Stimulated activated CD8-positive, alpha-beta memory T cell treated with anti-CD3 and anti-CD28 coated beads, Interleukin-2, amount 100 ng/mL, for 48 hours (primary cell): ENCODE results near the gene MACROD1.

Source experiments
- DNase-seq, 2 donors: peaks; one replicate each; pipeline ENCODE4 v3.0.0-alpha.2; 2020; ENCODE audit warnings: low read depth in 2 of 2

MACROD1 gene

GRCh38 chr11:64077607-64078006, 88.3 kb downstream of the MACROD1 start:
- no peak for DNase-seq

- DNase-seq = no peak
These were observed 89.2 kb downstream of the MACROD1 start for GRCh38 chr11:64076758-64077157.

DNA sequence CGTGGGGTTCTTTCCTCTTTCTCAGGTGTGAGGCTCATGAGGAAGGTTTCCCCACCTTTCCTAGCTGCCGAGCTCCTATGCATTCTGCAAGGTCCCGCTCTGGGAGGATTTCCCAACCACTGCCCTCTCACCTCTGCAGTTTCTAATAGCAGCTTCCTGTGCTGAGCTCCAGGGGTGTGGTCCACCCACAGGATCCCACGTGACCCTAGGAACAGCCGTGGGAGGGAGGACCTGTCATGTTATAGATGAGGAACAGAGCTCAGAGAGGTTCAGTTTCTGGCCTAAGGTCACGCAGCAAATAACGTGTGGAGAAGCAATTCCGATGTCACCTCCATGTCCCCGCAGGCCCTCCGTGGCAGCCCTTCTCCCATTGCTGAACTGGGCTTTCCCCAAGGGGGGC, 91.7 kb downstream of the MACROD1 start:
- no peak for DNase-seq

DNA sequence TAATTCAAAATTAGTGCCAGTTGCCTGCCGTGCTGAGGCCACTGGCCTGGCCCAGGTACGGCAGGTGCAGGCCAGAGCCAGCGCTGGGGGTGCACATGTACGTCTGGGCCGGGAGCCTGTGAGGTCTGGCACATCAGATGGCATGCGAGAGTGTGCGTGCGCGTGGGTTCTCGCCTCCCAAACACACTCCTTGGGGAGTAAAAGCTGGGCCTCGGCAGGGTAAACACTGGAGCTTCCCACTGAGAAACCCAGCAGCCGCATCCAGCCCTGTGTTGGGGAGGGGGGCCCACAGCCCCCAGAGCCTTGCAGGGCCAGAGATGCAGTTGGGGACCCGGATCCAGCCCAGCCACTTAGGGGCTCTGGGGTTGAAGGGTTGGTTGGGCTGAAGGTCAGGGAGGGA, 92.4 kb downstream of the MACROD1 start:
- DNase-seq = no peak

DNA sequence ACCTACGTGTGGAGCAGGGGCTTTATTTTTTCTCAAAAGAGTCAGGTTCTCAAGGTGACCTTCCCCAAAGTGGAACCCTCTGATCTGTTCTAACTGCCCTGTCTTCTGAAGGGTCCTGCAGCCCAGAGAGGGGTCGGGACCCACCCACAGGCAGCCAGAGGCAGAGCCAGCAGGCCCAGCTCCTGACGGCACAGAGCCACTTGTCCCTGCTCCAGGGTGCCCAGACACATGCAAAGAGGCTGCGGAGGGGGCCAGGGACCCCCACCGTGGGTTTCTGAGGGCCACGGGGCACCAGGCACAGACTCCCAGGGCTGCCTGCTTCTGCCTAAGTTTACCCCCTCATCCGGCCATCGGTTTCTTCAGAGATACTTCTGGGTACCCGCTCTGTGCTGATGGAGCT, 93.0 kb downstream of the MACROD1 start:
- DNase-seq = no peak

GRCh38 chr11:64072403-64072802, 93.5 kb downstream of the MACROD1 start:
- no peak for DNase-seq

DNA sequence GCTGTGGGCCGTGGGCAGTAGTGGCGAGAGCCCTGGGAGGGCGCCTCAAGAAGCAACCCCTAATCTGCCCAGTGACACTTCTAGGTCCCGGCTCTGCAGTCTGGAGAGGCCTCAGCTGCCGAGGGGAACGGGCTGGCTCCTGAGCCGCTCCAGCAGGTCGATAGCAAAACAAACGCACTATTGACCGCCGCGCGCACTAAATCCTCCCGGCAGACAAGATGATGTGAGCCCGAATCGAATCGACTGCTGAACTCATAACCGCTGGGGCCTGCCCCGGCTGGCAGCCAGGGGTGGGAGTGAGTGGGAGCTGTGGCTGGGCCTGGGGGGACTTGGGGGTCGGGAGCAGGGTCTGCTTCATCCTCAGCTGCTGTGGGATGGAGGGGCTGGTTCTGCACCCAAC, 94.1 kb downstream of the MACROD1 start:
- no peak for DNase-seq

DNA sequence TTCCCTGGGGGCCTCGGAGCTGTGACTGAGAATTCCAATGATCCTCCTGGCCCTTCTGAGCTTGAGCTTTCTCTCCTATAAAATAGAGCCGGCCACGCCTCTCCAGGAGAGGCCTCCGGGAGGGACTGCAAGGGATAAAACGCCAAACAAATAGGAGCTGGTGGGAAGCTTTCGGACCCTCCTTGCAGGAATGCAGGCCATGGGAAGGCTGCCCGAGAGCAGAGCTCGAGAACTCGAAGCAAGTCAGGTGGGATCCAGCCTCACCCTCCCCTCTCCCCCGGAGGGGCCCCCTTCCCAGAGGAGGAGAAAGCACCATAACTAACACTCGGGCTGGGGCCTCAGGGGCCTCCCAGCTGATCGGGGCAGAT, 95.6 kb downstream of the MACROD1 start:
- DNase-seq = no peak

DNA sequence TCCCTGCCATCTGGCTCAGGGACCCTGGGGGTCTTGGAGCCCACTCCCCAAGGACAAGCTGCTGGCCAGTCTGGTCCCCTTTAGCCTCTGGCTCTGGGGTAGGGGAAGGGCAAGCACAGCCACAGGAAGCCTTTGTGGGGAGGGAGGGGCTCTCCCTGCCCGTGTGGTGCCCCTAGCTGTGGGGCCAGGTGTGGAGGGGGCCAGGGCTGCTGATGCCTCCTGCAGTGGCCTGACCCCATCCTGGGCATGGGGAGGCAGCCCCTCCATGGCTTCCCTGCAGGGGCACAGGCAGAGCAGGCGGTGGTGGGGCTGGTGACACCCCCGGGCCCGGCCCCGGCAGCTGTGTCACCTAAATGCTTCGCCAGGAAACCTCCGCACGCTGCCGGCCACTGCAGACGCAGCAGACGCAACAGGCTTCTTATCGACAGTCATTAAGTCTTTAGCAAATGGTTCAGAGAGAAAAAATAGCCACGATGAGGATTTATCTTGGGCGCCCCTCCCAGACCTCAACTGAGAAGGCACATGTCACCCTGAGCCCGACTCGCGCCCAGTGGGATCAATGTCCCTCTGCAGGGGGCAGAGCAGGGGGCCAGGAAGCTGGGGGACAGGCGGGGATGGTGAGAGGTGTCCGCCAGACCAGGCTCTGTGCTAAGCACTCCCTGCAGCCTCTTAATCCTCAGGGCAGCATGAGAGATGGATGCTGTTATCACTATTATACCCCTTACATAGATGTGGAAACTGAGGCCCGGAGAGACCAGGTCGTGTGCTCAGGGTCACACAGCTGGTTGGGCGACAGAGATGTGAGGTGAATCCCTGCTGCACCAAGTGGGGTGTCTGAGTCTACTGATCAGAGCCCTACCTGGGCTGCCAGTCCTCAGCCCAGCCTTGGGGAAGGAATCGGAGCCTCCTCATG, 96.3 kb downstream of the MACROD1 start:
- DNase-seq = no peak

DNA sequence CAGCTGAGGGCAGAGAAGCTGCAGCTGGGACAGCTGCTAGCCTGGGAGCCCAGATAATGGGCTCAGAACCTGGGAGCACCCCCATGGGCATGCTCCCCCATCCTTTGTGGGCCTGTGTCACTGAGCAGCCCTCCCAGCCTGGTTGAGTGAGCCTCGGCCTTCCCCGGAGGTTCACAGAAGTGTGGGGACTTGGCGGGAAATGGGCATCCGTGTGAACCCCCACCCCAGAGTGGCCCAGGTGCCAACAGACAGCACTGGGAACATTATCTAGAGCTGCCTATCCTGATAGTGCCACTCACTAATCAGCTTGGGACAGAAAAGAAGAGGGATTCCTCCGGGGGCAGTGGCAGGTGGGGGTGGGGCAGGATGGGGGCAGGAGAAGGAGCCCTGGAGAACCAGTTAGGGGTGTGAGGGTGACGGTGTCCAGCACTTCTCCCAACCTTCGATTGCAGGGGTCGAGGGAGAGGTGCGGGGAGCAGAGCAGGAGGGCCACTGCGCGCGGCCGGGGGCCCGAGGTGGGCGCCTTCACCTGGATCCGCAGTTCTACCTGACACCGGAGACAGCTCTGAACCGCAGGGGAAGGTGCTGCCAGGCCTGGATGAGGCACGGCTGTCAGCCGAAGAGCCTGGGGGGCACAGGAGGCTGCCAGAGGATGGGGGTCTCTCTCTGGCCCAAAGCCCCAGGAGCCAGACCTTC, 97.1 kb downstream of the MACROD1 start:
- DNase-seq = no peak

DNA sequence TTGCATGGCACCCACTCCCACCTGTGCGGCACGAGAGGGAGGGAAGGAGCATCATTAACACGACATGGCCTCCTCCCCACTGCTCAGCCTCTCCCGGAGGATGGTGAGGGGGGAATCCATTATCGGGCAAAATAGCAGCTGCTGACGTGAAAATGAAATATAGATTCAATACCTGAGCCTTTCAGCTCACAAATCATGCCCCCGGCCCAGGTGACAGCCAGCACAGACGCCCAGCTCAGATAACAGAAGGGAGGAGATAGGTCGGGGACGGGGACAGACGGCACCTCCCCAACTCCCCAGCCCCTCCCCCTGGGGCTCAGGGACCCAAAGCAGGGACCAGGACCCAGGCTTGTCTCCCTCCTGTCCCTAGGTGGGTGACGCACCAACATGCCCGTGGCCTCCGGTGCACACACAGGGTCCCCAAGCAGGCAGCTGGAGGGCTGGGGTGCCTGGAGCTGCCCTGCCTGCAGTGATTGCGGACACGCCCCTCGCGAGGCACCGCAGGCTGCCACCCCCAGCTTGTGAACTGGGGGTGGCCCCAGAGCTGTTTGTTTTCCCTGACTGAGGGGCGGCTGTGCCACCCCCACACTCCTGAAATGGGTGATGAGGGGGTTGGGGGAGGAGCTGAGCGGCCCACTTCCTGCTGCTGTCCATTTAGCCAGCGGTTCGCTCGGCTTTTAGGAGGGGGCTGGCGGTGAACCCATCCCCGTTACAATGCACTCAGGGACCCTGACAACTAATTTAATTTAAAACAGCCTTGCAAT, 98.5 kb downstream of the MACROD1 start:
- no peak for DNase-seq

- no peak for DNase-seq
These were observed 100.2 kb downstream of the MACROD1 start for GRCh38 chr11:64065712-64066111.

DNA sequence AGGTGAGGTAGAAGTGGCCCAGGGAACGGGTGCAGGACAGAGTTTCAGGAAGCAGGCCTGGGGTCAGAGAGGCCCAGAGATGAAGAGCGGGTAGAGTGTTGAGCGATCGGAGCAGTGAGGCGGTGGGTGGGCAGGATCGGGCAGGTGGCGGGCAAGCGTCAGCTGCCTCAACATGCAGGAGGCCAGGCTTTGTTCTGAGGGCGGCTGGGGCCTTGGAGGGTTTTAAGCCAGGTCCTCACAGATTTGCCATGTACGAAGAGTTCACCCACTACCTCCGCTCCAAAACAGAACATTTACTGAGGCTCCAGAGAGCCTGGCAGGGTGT, 100.8 kb downstream of the MACROD1 start:
- DNase-seq = no peak

DNA sequence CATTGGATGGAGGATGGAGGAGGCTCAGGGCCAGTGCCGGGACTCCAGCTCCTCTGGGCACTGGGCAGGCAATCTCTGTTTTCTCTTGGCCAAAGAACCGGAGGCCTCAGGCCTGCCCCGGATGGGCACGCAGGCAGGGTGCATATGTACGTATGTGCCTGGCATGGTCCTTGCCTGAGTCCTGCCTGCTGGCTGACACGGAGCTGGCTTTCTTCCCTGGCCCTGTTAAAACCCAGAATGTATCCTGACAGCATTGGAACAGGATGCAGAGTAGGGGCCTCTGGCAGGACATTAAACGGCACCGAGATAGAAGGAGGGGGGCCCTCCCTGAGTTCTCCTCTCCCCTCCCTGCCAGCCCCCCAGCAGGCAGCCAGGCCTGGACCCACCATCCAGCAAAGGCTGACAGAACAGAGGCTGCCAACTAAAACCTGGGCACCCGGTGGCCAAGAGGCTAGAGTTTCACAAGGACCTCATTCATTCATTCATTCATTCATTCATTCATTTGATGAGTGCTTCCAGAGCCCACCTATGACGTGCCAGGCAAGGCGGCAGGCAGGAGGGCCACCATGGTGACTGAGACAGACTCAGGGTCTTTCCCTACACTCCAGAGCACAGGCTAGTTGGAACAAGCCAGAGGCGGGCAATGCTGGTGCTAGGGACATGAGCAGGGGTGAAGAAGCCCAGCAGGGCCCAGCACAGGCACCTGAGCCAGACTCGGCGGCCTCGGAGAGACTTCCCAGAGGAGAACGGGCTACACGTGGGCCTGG, 101.4 kb downstream of the MACROD1 start:
- DNase-seq = no peak

- no peak for DNase-seq
These were observed 102.1 kb downstream of the MACROD1 start for GRCh38 chr11:64063777-64064176.

DNA sequence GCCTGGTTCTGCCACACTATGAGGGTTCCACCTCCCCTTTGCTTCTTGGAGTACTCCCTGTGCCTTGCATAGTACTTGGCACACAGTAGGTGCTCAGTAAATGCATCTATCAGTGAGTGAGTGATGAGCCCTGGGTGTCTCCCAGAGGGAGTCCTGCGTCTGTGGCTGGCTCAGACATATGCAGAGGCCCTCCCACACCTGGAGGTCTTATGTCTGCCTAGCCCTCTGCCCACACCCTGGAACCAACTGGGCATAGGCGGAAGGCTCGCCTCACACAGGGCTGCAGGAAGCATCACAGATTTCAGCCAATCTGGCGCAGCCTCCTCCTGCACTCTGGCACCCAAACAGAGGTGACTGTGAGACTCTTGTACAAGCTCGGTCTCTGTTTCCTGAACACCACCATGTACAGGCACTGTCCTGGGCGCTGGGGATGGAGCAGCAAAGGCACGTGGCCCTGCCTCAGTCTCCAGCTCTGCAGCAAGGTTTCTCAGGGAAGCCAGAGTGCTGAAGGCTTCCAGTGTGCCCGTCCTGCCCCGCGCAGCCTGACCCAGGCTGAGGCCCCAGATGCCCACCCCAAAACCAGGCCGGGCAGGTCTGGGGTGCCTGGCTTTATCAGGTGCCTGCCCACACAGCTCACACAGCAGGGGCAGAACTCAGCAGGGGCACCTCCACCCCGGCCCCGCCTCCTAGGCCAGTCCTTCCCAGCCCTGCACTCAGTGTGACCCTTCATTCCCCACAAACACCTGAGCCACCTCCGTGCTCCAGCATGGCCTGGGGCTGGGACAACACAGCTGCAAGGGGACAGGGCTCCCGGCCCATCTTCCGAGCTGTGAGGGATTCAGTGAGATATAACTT, 103.5 kb downstream of the MACROD1 start:
- DNase-seq = no peak

- DNase-seq = peak; percentile 53 to 57
These were observed 105.0 kb downstream of the MACROD1 start for GRCh38 chr11:64060861-64061444.

DNA sequence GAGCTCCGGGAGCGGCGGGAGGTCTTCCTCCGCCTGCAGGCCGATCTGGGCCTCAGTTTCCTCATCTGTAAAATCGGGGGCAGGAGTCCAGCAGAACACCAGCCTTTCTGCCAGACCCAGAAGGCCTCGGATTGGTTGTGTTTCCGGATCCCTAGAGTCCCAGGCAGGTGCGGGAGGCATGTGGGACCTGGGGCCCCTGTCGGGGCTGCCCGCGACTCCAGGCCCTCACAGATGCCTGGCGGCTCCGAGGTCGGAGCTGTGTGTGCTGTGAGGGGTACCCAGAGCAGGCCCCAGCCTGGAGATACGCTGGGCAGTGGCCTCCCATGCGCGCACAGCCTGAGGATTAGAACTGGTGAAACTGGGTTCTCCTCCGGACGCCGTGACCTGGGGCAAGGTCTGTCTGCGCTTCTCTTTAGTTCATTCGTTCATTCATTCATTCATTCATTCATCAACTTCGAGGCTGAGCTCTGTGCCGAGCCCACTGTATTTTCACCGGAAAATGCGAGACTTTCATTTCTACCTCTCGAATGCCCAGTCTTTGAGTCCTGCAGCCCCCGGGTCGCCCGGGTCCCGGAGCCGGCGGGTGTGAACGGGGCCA, 105.6 kb downstream of the MACROD1 start:
- DNase-seq = no peak

DNA sequence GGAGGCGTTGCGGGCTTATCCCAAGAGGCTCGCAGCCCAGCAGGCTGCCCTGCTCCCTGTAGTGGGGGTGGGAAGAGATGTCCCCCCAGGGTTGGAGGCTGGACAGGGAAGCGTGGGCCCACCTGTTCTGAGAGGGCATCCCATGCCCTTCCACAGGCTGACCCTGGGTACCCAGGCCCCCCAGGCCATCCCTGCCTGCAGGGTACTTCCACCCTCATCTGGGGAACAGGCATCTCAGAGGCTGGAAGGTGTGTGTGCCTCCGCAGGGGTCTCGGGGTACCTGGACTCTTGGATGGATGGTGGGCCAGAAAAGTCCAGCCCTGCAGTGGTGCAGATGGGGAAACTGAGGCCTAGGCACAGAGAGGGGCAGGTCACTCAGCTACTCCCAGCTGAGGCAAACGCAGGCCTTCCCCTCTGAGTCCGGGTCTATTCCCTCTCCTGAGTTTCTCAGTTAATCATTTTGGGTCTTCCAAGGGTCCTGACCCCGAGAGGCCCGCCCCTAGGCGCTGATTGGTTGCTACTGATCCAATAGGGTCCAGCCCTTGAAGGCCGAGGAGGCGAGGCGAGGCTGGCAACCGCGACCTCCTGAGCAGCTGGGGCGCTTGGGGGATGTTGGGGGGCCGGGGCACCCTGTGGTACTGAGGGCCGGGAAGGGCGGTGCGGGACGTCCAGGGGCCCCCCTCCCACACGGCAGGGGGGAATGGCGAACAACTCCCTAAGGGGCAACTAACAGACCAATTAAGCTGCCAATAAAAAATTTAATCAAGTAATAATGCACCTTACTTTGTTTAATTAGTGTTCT, 106.4 kb downstream of the MACROD1 start:
- DNase-seq = no peak
